ENCODE measurements around the gene INVS. TPM values are rescaled to one million over a fixed set of nuclear protein-coding genes. Genes with fewer than 3 reads are reported as not detected.

Gene INVS
- total RNA-seq, 1 experiment from 2014 or later: 15.6 TPM

DNA sequence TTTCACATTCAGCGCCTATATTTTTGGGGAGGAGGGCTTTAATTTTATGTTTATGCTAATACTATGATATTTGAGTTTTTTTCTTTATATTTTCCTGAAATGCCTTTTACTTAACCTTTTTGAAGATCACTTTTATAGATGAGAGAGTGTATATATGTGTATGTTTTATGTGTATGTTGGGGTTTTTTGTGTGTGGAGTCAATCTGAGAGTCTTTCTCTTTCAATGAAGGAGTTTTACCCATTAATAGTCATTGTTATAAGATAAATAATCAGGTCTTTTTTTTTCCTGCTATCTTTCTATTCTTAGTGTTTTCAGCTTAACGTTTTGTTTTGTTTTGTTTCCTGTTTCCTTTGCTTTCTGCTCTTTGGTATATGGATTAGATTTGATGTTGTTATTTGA, 141.5 kb downstream of the INVS start:
- H3K4me3 ChIP-seq (ENCODE audit: low read depth, low read length): no peak overlapping the region
- TF ChIP-seq, protein P1, sequence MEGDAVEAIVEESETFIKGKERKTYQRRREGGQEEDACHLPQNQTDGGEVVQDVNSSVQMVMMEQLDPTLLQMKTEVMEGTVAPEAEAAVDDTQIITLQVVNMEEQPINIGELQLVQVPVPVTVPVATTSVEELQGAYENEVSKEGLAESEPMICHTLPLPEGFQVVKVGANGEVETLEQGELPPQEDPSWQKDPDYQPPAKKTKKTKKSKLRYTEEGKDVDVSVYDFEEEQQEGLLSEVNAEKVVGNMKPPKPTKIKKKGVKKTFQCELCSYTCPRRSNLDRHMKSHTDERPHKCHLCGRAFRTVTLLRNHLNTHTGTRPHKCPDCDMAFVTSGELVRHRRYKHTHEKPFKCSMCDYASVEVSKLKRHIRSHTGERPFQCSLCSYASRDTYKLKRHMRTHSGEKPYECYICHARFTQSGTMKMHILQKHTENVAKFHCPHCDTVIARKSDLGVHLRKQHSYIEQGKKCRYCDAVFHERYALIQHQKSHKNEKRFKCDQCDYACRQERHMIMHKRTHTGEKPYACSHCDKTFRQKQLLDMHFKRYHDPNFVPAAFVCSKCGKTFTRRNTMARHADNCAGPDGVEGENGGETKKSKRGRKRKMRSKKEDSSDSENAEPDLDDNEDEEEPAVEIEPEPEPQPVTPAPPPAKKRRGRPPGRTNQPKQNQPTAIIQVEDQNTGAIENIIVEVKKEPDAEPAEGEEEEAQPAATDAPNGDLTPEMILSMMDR (IDR thresholded peaks at IDR 0.05; ENCODE audit: insufficient read depth in 1 of 2, low read depth in 1 of 2, low read length in 1 of 2, severe bottlenecking in 1 of 2, unreplicated experiment in 1 of 2): no peak
- H3K27ac Mint-ChIP-seq (ENCODE audit: unreplicated experiment): no peak overlapping the region
- H3K9me3 Mint-ChIP-seq (ENCODE audit: unreplicated experiment): no peaks in the 10 kb centered on the region
- ChIA-PET POLR2A (no interaction called here), CTCF (no interaction called here)
- no peak for DNase-seq
- no TSS peak for BruUV-seq (replicated peaks)
- peaks cover 13% of the 10 kb centered on the region for H3K36me3 Mint-ChIP-seq (ENCODE audit: insufficient read depth, unreplicated experiment)
- H3K27me3 ChIP-seq (replicated peaks; ENCODE audit: control insufficient read depth, insufficient read depth, low read length): no peaks in the 10 kb centered on the region
- no peaks in the 10 kb centered on the region for H3K27me3 Mint-ChIP-seq (ENCODE audit: insufficient read depth, unreplicated experiment)
- intact Hi-C loops (cut with micrococcal nuclease; ENCODE audit: unreplicated experiment): no loop called here
- no peak overlapping the region for H3K4me3 Mint-ChIP-seq (ENCODE audit: unreplicated experiment)
- H3K36me3 ChIP-seq (ENCODE audit: control insufficient read depth, insufficient read depth, low read length): no peaks in the 10 kb centered on the region
- no peaks in the 10 kb centered on the region for H3K4me1 Mint-ChIP-seq (ENCODE audit: low read depth, unreplicated experiment)
- H3K4me1 ChIP-seq: no peaks in the 10 kb centered on the region
- H3K9me3 ChIP-seq: no peaks in the 10 kb centered on the region

- H3K4me1 Mint-ChIP-seq (ENCODE audit: low read depth, unreplicated experiment): no peaks in the 10 kb centered on the region
- no peak overlapping the region for H3K4me3 Mint-ChIP-seq (ENCODE audit: unreplicated experiment)
- H3K9me3 Mint-ChIP-seq (ENCODE audit: unreplicated experiment): no peaks in the 10 kb centered on the region
- H3K36me3 ChIP-seq (ENCODE audit: control insufficient read depth, insufficient read depth, low read length): no peaks in the 10 kb centered on the region
- H3K4me1 ChIP-seq: peaks cover 11% of the 10 kb centered on the region; the same call in 1 of the 2 replicates
- TF ChIP-seq, protein P1 (IDR thresholded peaks at IDR 0.05; ENCODE audit: insufficient read depth in 1 of 2, low read depth in 1 of 2, low read length in 1 of 2, severe bottlenecking in 1 of 2, unreplicated experiment in 1 of 2): no peak
- H3K4me3 ChIP-seq (ENCODE audit: low read depth, low read length): no peak overlapping the region
- H3K9me3 ChIP-seq: no peaks in the 10 kb centered on the region
- H3K27me3 Mint-ChIP-seq (ENCODE audit: insufficient read depth, unreplicated experiment): no peaks in the 10 kb centered on the region
- no peaks in the 10 kb centered on the region for H3K36me3 Mint-ChIP-seq (ENCODE audit: insufficient read depth, unreplicated experiment)
- H3K27me3 ChIP-seq (replicated peaks; ENCODE audit: control insufficient read depth, insufficient read depth, low read length): no peaks in the 10 kb centered on the region
- no TSS peak for BruUV-seq (replicated peaks)
- CTCF ChIA-PET: no interaction called here
- H3K27ac Mint-ChIP-seq (ENCODE audit: unreplicated experiment): no peak overlapping the region
- POLR2A ChIA-PET: no interaction called here
- intact Hi-C loops (cut with micrococcal nuclease; ENCODE audit: unreplicated experiment): no loop called here
- no peak for DNase-seq
Observed at GRCh38 chr9:100267211-100267610, 168.2 kb downstream of the INVS start.

- Histone ChIP-seq H3K4me3 (ENCODE audit: low read depth, low read length) (no peak overlapping the region), H3K9me3 (no peaks in the 10 kb centered on the region), H3K36me3 (ENCODE audit: control insufficient read depth, insufficient read depth, low read length) (no peaks in the 10 kb centered on the region), H3K4me1 (peaks cover 11% of the 10 kb centered on the region; the same call in 1 of the 2 replicates), H3K27me3 (replicated peaks; ENCODE audit: control insufficient read depth, insufficient read depth, low read length) (no peaks in the 10 kb centered on the region)
- Mint-ChIP-seq H3K4me1 (ENCODE audit: low read depth, unreplicated experiment) (no peaks in the 10 kb centered on the region), H3K4me3 (ENCODE audit: unreplicated experiment) (no peak overlapping the region), H3K9me3 (ENCODE audit: unreplicated experiment) (no peaks in the 10 kb centered on the region), H3K27me3 (ENCODE audit: insufficient read depth, unreplicated experiment) (no peaks in the 10 kb centered on the region), H3K36me3 (ENCODE audit: insufficient read depth, unreplicated experiment) (peaks cover 4% of the 10 kb centered on the region), H3K27ac (ENCODE audit: unreplicated experiment) (no peak overlapping the region)
- no TSS peak for BruUV-seq (replicated peaks)
- TF ChIP-seq, protein P1 (IDR thresholded peaks at IDR 0.05; ENCODE audit: insufficient read depth in 1 of 2, low read depth in 1 of 2, low read length in 1 of 2, severe bottlenecking in 1 of 2, unreplicated experiment in 1 of 2): no peak
- ChIA-PET POLR2A (no interaction called here), CTCF (no interaction called here)
- DNase-seq: no peak
- intact Hi-C loops (cut with micrococcal nuclease; ENCODE audit: unreplicated experiment): no loop called here
Observed at GRCh38 chr9:100268271-100268670, 169.2 kb downstream of the INVS start.

Measured in Caco-2 (cell line).